RWPE2 (cell line): ENCODE results near the gene EPS15.

Experiments used
- ATAC-seq: fragments of 200-7000 bp; cut with Tn5 transposase; 3 replicates; pipeline ENCODE4 v1.9.1; 2021; ENCODE audit warnings: low read depth
- DNase-seq: peaks from one replicate; pipeline ENCODE4 v3.0.0-alpha.2; 2020; ENCODE audit warnings: low spot score
- H3K27ac ChIP-seq: fragments of 450-650 bp; 2 replicates; pipeline ENCODE4 v1.5.1; 2017; ENCODE audit warnings: mild to moderate bottlenecking; ENCODE audit not compliant: poor library complexity, severe bottlenecking
- H3K27me3 ChIP-seq: fragments of 250-450 bp; sonication (Bioruptor Pico); 2 replicates; pipeline ENCODE4 v1.5.1; 2021; ENCODE audit warnings: mild to moderate bottlenecking, moderate library complexity; ENCODE audit not compliant: insufficient read depth, poor library complexity, severe bottlenecking
- H3K36me3 ChIP-seq: fragments of 250-450 bp; sonication (Bioruptor Pico); 2 replicates; pipeline ENCODE4 v1.5.1; 2020; ENCODE audit warnings: low read depth, mild to moderate bottlenecking, moderate library complexity
- H3K4me1 ChIP-seq: fragments of 250-450 bp; sonication (Bioruptor Pico); 2 replicates; pipeline ENCODE4 v1.5.1; 2021; ENCODE audit warnings: mild to moderate bottlenecking, moderate library complexity; ENCODE audit not compliant: insufficient read depth, poor library complexity, severe bottlenecking
- H3K4me3 ChIP-seq: fragments of 250-450 bp; sonication (Bioruptor Pico); 2 replicates; pipeline ENCODE4 v1.5.1; 2021; ENCODE audit warnings: mild to moderate bottlenecking, moderate library complexity; ENCODE audit not compliant: severe bottlenecking
- H3K9me3 ChIP-seq: fragments of 250-450 bp; sonication (Bioruptor Pico); 2 replicates; pipeline ENCODE4 v1.5.1; 2021; ENCODE audit warnings: mild to moderate bottlenecking, moderate library complexity; ENCODE audit not compliant: severe bottlenecking
- CTCF ChIP-seq: fragments of 450-650 bp; IDR thresholded peaks from one replicate; pipeline ENCODE4 v1.5.1; 2017; ENCODE audit warnings: mild to moderate bottlenecking, moderate library complexity; ENCODE audit not compliant: poor library complexity, severe bottlenecking

EPS15 gene

GRCh38 chr1:51372561-51372960, 146.5 kb downstream of the EPS15 start:
- DNase-seq (no peak), ATAC-seq (no peak)
- Histone ChIP-seq H3K4me3 (no peak overlapping the region), H3K27me3 (no peaks in the 10 kb centered on the region), H3K4me1 (no peaks in the 10 kb centered on the region), H3K36me3 (peaks cover 6% of the 10 kb centered on the region; the same call in 1 of the 2 replicates), H3K9me3 (no peaks in the 10 kb centered on the region), H3K27ac (no peak overlapping the region)
- no peak for TF ChIP-seq CTCF

GRCh38 chr1:51369171-51369570, 149.9 kb downstream of the EPS15 start:
- no peak for TF ChIP-seq CTCF
- ATAC-seq (no peak), DNase-seq (no peak)
- Histone ChIP-seq H3K27ac (no peak overlapping the region), H3K4me3 (no peak overlapping the region), H3K27me3 (no peaks in the 10 kb centered on the region), H3K4me1 (no peaks in the 10 kb centered on the region), H3K9me3 (no peaks in the 10 kb centered on the region), H3K36me3 (peaks cover 5% of the 10 kb centered on the region; the same call in 1 of the 2 replicates)

- no peak overlapping the region for H3K27ac ChIP-seq
- no peaks in the 10 kb centered on the region for H3K27me3 ChIP-seq
- no peak for TF ChIP-seq CTCF
- no peaks in the 10 kb centered on the region for H3K9me3 ChIP-seq
- no peak overlapping the region for H3K4me3 ChIP-seq
- DNase-seq (no peak), ATAC-seq (no peak)
- no peaks in the 10 kb centered on the region for H3K4me1 ChIP-seq
- peaks cover 28% of the 10 kb centered on the region for H3K36me3 ChIP-seq
These were observed 153.3 kb downstream of the EPS15 start for GRCh38 chr1:51365774-51366173.

- Histone ChIP-seq H3K27me3 (no peaks in the 10 kb centered on the region), H3K9me3 (no peaks in the 10 kb centered on the region), H3K36me3 (peaks cover 44% of the 10 kb centered on the region), H3K4me3 (no peak overlapping the region), H3K27ac (no peak overlapping the region), H3K4me1 (no peaks in the 10 kb centered on the region)
- ATAC-seq (no peak), DNase-seq (no peak)
- no peak for TF ChIP-seq CTCF
These were observed 159.2 kb downstream of the EPS15 start for GRCh38 chr1:51359879-51360278.

- Histone ChIP-seq H3K36me3 (peaks cover 29% of the 10 kb centered on the region), H3K9me3 (no peaks in the 10 kb centered on the region), H3K27me3 (no peaks in the 10 kb centered on the region), H3K4me3 (no peak overlapping the region), H3K4me1 (no peaks in the 10 kb centered on the region), H3K27ac (no peak overlapping the region)
- DNase-seq (no peak), ATAC-seq (no peak)
- TF ChIP-seq CTCF: no peak
These were observed 163.7 kb downstream of the EPS15 start for GRCh38 chr1:51355382-51355781.
